H9 (cell line): ENCODE measurements around the gene CKB. TPM values are rescaled to one million over a fixed set of nuclear protein-coding genes. Genes with fewer than 3 reads are reported as not detected.

Source experiments
- DNase-seq: peaks from one replicate; pipeline ENCODE4 v3.0.0-alpha.2; 2017
- H2AFZ ChIP-seq: one replicate; pipeline ENCODE4 v1.6.1; 2013; ENCODE audit warnings: mild to moderate bottlenecking, low read length, control low read depth, moderate library complexity
- H2AK5ac ChIP-seq: 2 replicates; pipeline ENCODE4 v1.6.1; 2013; ENCODE audit warnings: low read length, control low read depth, mixed read lengths; ENCODE audit not compliant: insufficient read length
- H2BK120ac ChIP-seq: one replicate; pipeline ENCODE4 v1.6.1; 2013; ENCODE audit warnings: low read depth, mild to moderate bottlenecking, low read length, control low read depth, inconsistent platforms; ENCODE audit not compliant: poor library complexity, severe bottlenecking
- H2BK12ac ChIP-seq: 2 replicates; pipeline ENCODE4 v1.6.1; 2013; ENCODE audit warnings: low read length, control low read depth, mixed read lengths, low read depth; ENCODE audit not compliant: insufficient read length
- H2BK15ac ChIP-seq: 2 replicates; pipeline ENCODE4 v1.6.1; 2013; ENCODE audit warnings: low read depth, low read length, control low read depth
- H2BK20ac ChIP-seq: one replicate; pipeline ENCODE4 v1.6.1; 2013; ENCODE audit warnings: low read depth, mild to moderate bottlenecking, low read length, control low read depth, inconsistent platforms; ENCODE audit not compliant: poor library complexity, severe bottlenecking
- H2BK5ac ChIP-seq: 2 replicates; pipeline ENCODE4 v1.6.1; 2013; ENCODE audit warnings: low read length, control low read depth, mixed read lengths; ENCODE audit not compliant: insufficient read length
- H3K14ac ChIP-seq: 2 replicates; pipeline ENCODE4 v1.6.1; 2013; ENCODE audit warnings: low read length, control low read depth; ENCODE audit not compliant: insufficient read depth
- H3K18ac ChIP-seq: 2 replicates; pipeline ENCODE4 v1.6.1; 2013; ENCODE audit warnings: low read depth, mild to moderate bottlenecking, mixed read lengths, low read length, control low read depth; ENCODE audit not compliant: insufficient read length
- H3K23ac ChIP-seq: 2 replicates; pipeline ENCODE4 v1.6.1; 2013; ENCODE audit warnings: low read length, control low read depth, mixed read lengths, low read depth; ENCODE audit not compliant: insufficient read length
- H3K23me2 ChIP-seq: 2 replicates; pipeline ENCODE4 v1.6.1; 2013; ENCODE audit warnings: low read depth, mild to moderate bottlenecking, mixed read lengths, low read length, control low read depth; ENCODE audit not compliant: insufficient read length, poor library complexity, severe bottlenecking
- H3K27ac ChIP-seq: 2 replicates; pipeline ENCODE4 v1.5.1; 2013; ENCODE audit warnings: low read length, control low read depth, mixed read lengths, low read depth; ENCODE audit not compliant: insufficient read length
- H3K27me3 ChIP-seq: 2 replicates; pipeline ENCODE4 v1.6.1; 2013; ENCODE audit warnings: low read length, control low read depth, inconsistent platforms; ENCODE audit not compliant: insufficient read depth
- H3K4ac ChIP-seq: 2 replicates; pipeline ENCODE4 v1.6.1; 2013; ENCODE audit warnings: low read depth, mild to moderate bottlenecking, control low read depth, inconsistent platforms, low read length, moderate library complexity
- H3K4me1 ChIP-seq: 2 replicates; pipeline ENCODE4 v1.6.1; 2013; ENCODE audit warnings: low read length, control low read depth, inconsistent platforms; ENCODE audit not compliant: insufficient read depth
- H3K4me2 ChIP-seq: 2 replicates; pipeline ENCODE4 v1.6.1; 2013; ENCODE audit warnings: low read length, control low read depth, mixed read lengths; ENCODE audit not compliant: insufficient read length, insufficient read depth
- H3K56ac ChIP-seq: 2 replicates; pipeline ENCODE4 v1.6.1; 2013; ENCODE audit warnings: low read depth, mild to moderate bottlenecking, mixed read lengths, low read length, control low read depth; ENCODE audit not compliant: insufficient read length
- H3K79me1 ChIP-seq: 2 replicates; pipeline ENCODE4 v1.6.1; 2013; ENCODE audit warnings: low read depth, mild to moderate bottlenecking, moderate library complexity, low read length, control low read depth, inconsistent platforms; ENCODE audit not compliant: insufficient read depth, poor library complexity, severe bottlenecking
- H3K79me2 ChIP-seq: 2 replicates; pipeline ENCODE4 v1.6.1; 2013; ENCODE audit warnings: low read length, control low read depth, inconsistent platforms; ENCODE audit not compliant: insufficient read depth
- H3K9ac ChIP-seq: 2 replicates; pipeline ENCODE4 v1.6.1; 2013; ENCODE audit warnings: low read length, control low read depth, mixed read lengths; ENCODE audit not compliant: insufficient read length; ENCODE audit errors: extremely low read depth
- H3K9me3 ChIP-seq: one replicate; pipeline ENCODE4 v1.6.1; 2013; ENCODE audit warnings: low read depth, low read length, inconsistent platforms; ENCODE audit not compliant: control insufficient read depth
- H3T11ph ChIP-seq: one replicate; pipeline ENCODE4 v1.6.1; 2013; ENCODE audit warnings: mild to moderate bottlenecking, low read length, control low read depth, inconsistent platforms
- H4K20me1 ChIP-seq: one replicate; pipeline ENCODE4 v1.6.1; 2013; ENCODE audit not compliant: control insufficient read depth, insufficient read length, insufficient read depth
- H4K5ac ChIP-seq: 2 replicates; pipeline ENCODE4 v1.6.1; 2013; ENCODE audit warnings: low read depth, mild to moderate bottlenecking, mixed read lengths, low read length, control low read depth; ENCODE audit not compliant: insufficient read length
- H4K8ac ChIP-seq: replicated peaks from 2 replicates; pipeline ENCODE4 v1.6.1; 2013; ENCODE audit warnings: low read length, control low read depth, mixed read lengths, low read depth; ENCODE audit not compliant: insufficient read length
- H4K91ac ChIP-seq: 2 replicates; pipeline ENCODE4 v1.6.1; 2013; ENCODE audit warnings: low read depth, mild to moderate bottlenecking, moderate library complexity, mixed read lengths, low read length, control low read depth; ENCODE audit not compliant: insufficient read length
- H3K27ac Mint-ChIP-seq, 3 experiments: 2 replicates in 2 of 3; 3 replicates in 1 of 3; pipeline ENCODE4 v1.8.0; 2020 to 2021; ENCODE audit warnings: mixed read lengths in 3 of 3, mild to moderate bottlenecking in 1 of 3, moderate library complexity in 1 of 3
- H3K27me3 Mint-ChIP-seq: 2 replicates; pipeline ENCODE4 v1.8.0; 2021; ENCODE audit warnings: low read depth, mild to moderate bottlenecking, moderate library complexity, mixed read lengths
- H3K36me3 Mint-ChIP-seq, 3 experiments: 2 replicates in 2 of 3; 3 replicates in 1 of 3; pipeline ENCODE4 v1.8.0; 2020 to 2021; ENCODE audit warnings: low read depth in 3 of 3, mixed read lengths in 3 of 3; ENCODE audit not compliant: insufficient read depth in 1 of 3
- H3K4me1 Mint-ChIP-seq, 2 experiments: 2 replicates each; pipeline ENCODE4 v1.8.0; 2020; ENCODE audit warnings: mixed read lengths in 2 of 2
- H3K4me3 Mint-ChIP-seq, 2 experiments: 2 replicates in 1 of 2; 3 replicates in 1 of 2; pipeline ENCODE4 v1.8.0; 2020 to 2021; ENCODE audit warnings: mild to moderate bottlenecking in 2 of 2, mixed read lengths in 2 of 2, moderate library complexity in 1 of 2
- H3K9me3 Mint-ChIP-seq, 2 experiments: 2 replicates in 1 of 2; 3 replicates in 1 of 2; pipeline ENCODE4 v1.8.0; 2020; ENCODE audit warnings: mild to moderate bottlenecking in 2 of 2, mixed read lengths in 2 of 2, moderate library complexity in 1 of 2
- WGBS: extraction: QIAGEN DNeasy Blood & Tissue Kit; methylation state at CpG from one replicate; pipeline ENCODE4 v1.1.7; 2013; ENCODE audit warnings: missing lambda C conversion rate, low lambda C conversion rate, mixed read lengths; ENCODE audit not compliant: insufficient read length; ENCODE audit errors: extremely low coverage; 5-methylcytosine and 5-hydroxymethylcytosine counted together
- long read RNA-seq: library from polyadenylated mRNA; unstranded; transcript quantifications from one replicate; pipeline ENCODE4 v2.0.0, GENCODE V29; 2020
- total RNA-seq: library from RNA; stranded (reverse); gene quantifications from 2 replicates; pipeline ENCODE4 v1.2.1, GENCODE V29; 2021
- TF ChIP-seq, protein P1 (sequence below): fragments of 200-600 bp; sonication (generic); conservative IDR thresholded peaks from 3 replicates; pipeline ENCODE4 v1.8.0; 2021; ENCODE audit warnings: antibody characterized with exemption, mild to moderate bottlenecking

CKB gene
- total RNA-seq, result 517 and 546 TPM in 2 replicates
- long read RNA-seq, transcript CKB-202 (4 exons, 1,170 nt), result minor isoform, 9 of 7,243 reads
- long read RNA-seq, transcript CKB-201 (8 exons, 1,709 nt), result major isoform, 6,907 of 7,243 reads
- long read RNA-seq, partial matches to known transcripts, result 145 of 7,243 reads
- long read RNA-seq, other reads (novel, unspliced or antisense), result 181 of 7,243 reads

DNA sequence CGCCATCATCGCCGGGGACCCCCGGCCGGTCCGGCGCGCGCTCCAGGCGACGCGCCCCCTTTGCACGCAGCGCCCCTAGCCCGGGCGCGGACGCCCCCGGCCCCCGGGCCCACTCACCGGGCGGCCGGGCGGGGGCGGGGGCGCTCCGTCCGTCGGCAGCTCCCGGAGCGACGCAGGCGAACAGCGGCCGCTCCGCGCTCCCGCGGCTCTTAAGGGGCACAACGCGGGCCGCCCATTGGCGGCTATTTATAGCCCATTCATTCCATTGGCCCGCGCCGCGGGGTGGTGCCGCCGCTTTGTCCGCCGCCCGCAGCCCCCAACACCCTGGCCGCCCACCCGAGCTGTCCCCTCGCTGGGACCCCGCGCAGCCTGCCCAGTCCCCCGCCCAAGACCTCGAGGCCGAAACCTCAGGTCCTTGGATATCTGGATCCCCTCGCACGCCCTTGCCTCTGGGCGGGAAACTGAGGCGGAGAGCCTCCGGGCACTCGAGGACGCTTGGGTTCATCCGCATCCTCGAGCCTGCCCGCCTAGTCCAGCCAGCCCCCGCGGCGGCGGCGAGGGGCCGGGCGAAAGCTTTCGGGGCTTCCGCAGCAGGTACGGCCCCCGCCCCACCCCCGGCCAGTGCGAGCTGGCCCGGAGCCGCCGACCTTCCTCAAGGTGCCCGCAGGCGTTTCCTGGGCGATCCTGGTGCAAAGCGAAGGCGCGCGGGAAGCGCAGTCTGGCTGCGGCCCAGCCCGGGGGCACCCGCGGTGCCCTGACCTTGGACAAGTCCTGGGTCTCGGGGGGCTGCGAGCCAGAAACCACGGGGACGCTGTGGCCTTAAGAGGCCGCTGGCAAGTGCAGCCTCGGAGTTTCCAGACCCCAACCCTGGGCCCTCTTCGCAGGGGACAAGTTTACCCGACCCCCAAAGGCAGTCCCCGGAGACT, at the start of gene CKB:
CKB (minus strand) TSS at position 182 of the 926 bp plus-strand sequence. CDS start 337 bp downstream, outside the sequence.
- Histone ChIP-seq H3K14ac (peak within 1 kb of the TSS; percentile 87), H3K9ac (peak within 1 kb of the TSS; percentile 44), H3K4me1 (no peaks in the 10 kb centered on the region), H2BK5ac (no peak within 1 kb of the TSS), H3T11ph (no peak within 1 kb of the TSS), H3K18ac (peak within 1 kb of the TSS; percentile 78), H3K79me2 (no peaks in the 10 kb centered on the region), H4K91ac (no peak within 1 kb of the TSS), H3K79me1 (no peaks in the 10 kb centered on the region), H3K4ac (no peak within 1 kb of the TSS), H4K5ac (no peak within 1 kb of the TSS), H3K27me3 (peaks cover 7% of the 10 kb centered on the region; the same call in 1 of the 2 replicates), H3K4me2 (peak within 1 kb of the TSS; percentile 62), H3K27ac (no peak within 1 kb of the TSS), H3K9me3 (no peaks in the 10 kb centered on the region), H3K56ac (no peak within 1 kb of the TSS), H3K23ac (no peak within 1 kb of the TSS), H2AK5ac (no peak within 1 kb of the TSS), H4K8ac (no peak within 1 kb of the TSS), H3K23me2 (peaks cover 12% of the 10 kb centered on the region), H4K20me1 (peaks cover 3% of the 10 kb centered on the region), H2AFZ (no peak within 1 kb of the TSS), H2BK20ac (no peak within 1 kb of the TSS), H2BK12ac (no peak within 1 kb of the TSS), H2BK120ac (no peak within 1 kb of the TSS), H2BK15ac (no peak within 1 kb of the TSS)
- WGBS, result no CpG with 5 or more reads among the region's 107 CpGs
- TF ChIP-seq, protein P1, sequence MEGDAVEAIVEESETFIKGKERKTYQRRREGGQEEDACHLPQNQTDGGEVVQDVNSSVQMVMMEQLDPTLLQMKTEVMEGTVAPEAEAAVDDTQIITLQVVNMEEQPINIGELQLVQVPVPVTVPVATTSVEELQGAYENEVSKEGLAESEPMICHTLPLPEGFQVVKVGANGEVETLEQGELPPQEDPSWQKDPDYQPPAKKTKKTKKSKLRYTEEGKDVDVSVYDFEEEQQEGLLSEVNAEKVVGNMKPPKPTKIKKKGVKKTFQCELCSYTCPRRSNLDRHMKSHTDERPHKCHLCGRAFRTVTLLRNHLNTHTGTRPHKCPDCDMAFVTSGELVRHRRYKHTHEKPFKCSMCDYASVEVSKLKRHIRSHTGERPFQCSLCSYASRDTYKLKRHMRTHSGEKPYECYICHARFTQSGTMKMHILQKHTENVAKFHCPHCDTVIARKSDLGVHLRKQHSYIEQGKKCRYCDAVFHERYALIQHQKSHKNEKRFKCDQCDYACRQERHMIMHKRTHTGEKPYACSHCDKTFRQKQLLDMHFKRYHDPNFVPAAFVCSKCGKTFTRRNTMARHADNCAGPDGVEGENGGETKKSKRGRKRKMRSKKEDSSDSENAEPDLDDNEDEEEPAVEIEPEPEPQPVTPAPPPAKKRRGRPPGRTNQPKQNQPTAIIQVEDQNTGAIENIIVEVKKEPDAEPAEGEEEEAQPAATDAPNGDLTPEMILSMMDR, result no peak
- H3K27me3 Mint-ChIP-seq, result peaks cover 33% of the 10 kb centered on the region
- H3K9me3 Mint-ChIP-seq, result peaks cover 4 to 5% of the 10 kb centered on the region in 2 experiments; a peak in 3 of 5 replicates
- H3K36me3 Mint-ChIP-seq, result peaks cover 10 to 15% (median 13%) of the 10 kb centered on the region in 3 experiments
- peaks cover 17 to 44% of the 10 kb centered on the region in 2 experiments for H3K4me1 Mint-ChIP-seq
- peak; percentile 75 for DNase-seq
- H3K4me3 Mint-ChIP-seq, result peak within 1 kb of the TSS; percentile 79 to 86
- no peak within 1 kb of the TSS for H3K27ac Mint-ChIP-seq
